ENCODE measurements around the gene CELA3B. TPM values are rescaled to one million over a fixed set of nuclear protein-coding genes. Genes with fewer than 3 reads are reported as not detected.
A peak's percentile ranks its signal among the peaks of the same experiment; 100 is the strongest.

CELA3B gene
- polyA plus RNA-seq, 1 donor (not counting 4 experiments of a cell fraction or from before 2014, with no cell fraction given) = not detected

DNA sequence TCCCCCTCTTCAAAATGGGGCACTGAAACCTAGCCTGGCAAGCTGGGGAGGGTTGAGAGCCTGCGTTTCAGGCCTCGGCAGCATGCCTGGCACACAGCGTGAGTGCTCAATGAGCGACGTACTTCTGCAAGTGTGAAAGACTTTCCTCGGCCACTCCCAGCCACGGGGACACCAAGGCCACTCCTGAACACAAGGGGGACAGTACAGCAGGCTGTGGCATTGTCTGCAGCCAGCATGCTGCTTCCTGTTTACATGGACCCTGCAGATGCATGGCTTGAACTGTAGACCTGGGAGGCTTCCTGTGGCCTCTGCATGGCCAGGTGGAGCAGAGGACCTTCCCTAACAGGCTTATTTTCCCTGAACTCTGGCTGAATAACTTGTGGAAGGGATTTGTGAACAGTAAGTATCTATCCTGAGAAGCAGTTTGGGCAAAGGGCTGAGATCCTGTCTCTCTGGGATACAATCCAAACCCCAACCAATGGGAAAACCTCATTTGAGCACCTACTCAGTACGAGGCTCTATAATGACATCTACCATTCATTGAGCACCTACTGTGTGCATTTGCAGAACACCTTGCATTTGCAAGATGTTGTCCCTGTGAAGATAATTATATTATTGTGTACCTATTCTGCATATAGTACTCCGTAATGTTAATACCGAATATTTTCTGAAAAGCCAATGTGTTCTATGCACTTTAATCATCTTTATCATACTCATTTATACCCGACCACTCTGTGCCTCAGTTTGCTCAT, 29.8 kb upstream of the CELA3B start:
- dilution Hi-C loops (cut with MboI; ENCODE audit: extremely low pct_ligation_motif_present, low sequenced_read_pairs) = no loop called here
- Histone ChIP-seq H3K9me1 (ENCODE audit: control insufficient read depth, extremely low read depth, insufficient read depth, low read length) (no peaks in the 10 kb centered on the region), H3K27ac (ENCODE audit: control insufficient read depth, insufficient read depth, low read length) (no peak overlapping the region), H3K9me3 (ENCODE audit: control insufficient read depth, low read depth, low read length) (no peaks in the 10 kb centered on the region), H3K79me2 (ENCODE audit: control insufficient read depth, insufficient read depth, low read length) (no peaks in the 10 kb centered on the region), H3K4me3 (ENCODE audit: control insufficient read depth in 2 of 3, extremely low read depth in 1 of 3, insufficient read depth in 2 of 3, low read depth in 1 of 3, low read length in 3 of 3) (no peak overlapping the region), H3K36me3 (ENCODE audit: control insufficient read depth in 2 of 2, extremely low read depth in 1 of 2, insufficient read depth in 2 of 2, low read length in 2 of 2) (no peaks in the 10 kb centered on the region), H3K9ac (ENCODE audit: control insufficient read depth, extremely low read depth, insufficient read depth, low read length) (no peak overlapping the region), H4K20me1 (ENCODE audit: control insufficient read depth, extremely low read depth, insufficient read depth, low read length) (no peaks in the 10 kb centered on the region), H3K27me3 (ENCODE audit: control insufficient read depth, extremely low read depth, insufficient read depth, low read length) (no peaks in the 10 kb centered on the region), H3K4me1 (ENCODE audit: control insufficient read depth, extremely low read depth, insufficient read depth, low read length) (peaks cover 8% of the 10 kb centered on the region), H2AFZ (ENCODE audit: control insufficient read depth, low read length) (no peak overlapping the region), H3K4me2 (ENCODE audit: control insufficient read depth, extremely low read depth, insufficient read depth, low read depth, low read length) (no peak overlapping the region)
- FAIRE-seq (peak; percentile 9), DNase-seq (ENCODE audit: low read depth, low spot score) (no peak)
- no peak for TF ChIP-seq EZH2 (IDR thresholded peaks at IDR 0.05; ENCODE audit: low read length)
- TF ChIP-seq, protein P1, sequence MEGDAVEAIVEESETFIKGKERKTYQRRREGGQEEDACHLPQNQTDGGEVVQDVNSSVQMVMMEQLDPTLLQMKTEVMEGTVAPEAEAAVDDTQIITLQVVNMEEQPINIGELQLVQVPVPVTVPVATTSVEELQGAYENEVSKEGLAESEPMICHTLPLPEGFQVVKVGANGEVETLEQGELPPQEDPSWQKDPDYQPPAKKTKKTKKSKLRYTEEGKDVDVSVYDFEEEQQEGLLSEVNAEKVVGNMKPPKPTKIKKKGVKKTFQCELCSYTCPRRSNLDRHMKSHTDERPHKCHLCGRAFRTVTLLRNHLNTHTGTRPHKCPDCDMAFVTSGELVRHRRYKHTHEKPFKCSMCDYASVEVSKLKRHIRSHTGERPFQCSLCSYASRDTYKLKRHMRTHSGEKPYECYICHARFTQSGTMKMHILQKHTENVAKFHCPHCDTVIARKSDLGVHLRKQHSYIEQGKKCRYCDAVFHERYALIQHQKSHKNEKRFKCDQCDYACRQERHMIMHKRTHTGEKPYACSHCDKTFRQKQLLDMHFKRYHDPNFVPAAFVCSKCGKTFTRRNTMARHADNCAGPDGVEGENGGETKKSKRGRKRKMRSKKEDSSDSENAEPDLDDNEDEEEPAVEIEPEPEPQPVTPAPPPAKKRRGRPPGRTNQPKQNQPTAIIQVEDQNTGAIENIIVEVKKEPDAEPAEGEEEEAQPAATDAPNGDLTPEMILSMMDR (optimal IDR thresholded peaks at IDR 0.05 in 1 of 3, IDR thresholded peaks at IDR 0.05 in 1 of 3, conservative IDR thresholded peaks at IDR 0.05 in 1 of 3; ENCODE audit: extremely low read depth in 1 of 3, insufficient read depth in 2 of 3, low read length in 3 of 3) = no peak

DNA sequence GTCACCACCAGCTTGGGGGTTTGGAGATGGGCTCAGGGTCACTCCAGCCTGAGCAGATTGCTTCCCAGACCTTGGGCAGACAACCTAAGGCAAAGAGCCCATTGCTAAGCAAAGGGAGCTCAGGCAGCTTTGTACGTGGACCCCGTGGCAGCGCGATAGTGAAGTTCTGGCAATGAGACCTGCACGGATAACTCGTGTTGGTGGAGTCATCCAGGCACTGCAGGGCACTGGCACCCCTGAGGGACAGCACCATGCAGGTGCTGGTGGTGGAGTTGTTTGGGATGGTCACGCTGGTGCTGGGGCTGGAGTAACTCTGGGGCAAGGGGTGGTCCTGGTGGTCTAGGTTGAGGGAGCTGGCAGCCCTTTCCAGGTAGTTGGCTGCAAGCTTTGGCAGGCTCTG, 26.1 kb upstream of the CELA3B start:
- no peak overlapping the region for H3K27ac ChIP-seq (ENCODE audit: control insufficient read depth, insufficient read depth, low read length)
- no peak for DNase-seq (ENCODE audit: low read depth, low spot score)
- H3K9ac ChIP-seq (ENCODE audit: control insufficient read depth, extremely low read depth, insufficient read depth, low read length) = no peak overlapping the region
- H3K9me3 ChIP-seq (ENCODE audit: control insufficient read depth, low read depth, low read length) = no peaks in the 10 kb centered on the region
- H3K4me3 ChIP-seq (ENCODE audit: control insufficient read depth in 2 of 3, extremely low read depth in 1 of 3, insufficient read depth in 2 of 3, low read depth in 1 of 3, low read length in 3 of 3) = no peak overlapping the region
- peaks cover 6% of the 10 kb centered on the region for H3K4me1 ChIP-seq (ENCODE audit: control insufficient read depth, extremely low read depth, insufficient read depth, low read length)
- no peaks in the 10 kb centered on the region for H4K20me1 ChIP-seq (ENCODE audit: control insufficient read depth, extremely low read depth, insufficient read depth, low read length)
- no peak overlapping the region for H3K4me2 ChIP-seq (ENCODE audit: control insufficient read depth, extremely low read depth, insufficient read depth, low read depth, low read length)
- H3K79me2 ChIP-seq (ENCODE audit: control insufficient read depth, insufficient read depth, low read length) = no peaks in the 10 kb centered on the region
- FAIRE-seq = no peak
- H3K36me3 ChIP-seq (ENCODE audit: control insufficient read depth in 2 of 2, extremely low read depth in 1 of 2, insufficient read depth in 2 of 2, low read length in 2 of 2) = no peaks in the 10 kb centered on the region
- H2AFZ ChIP-seq (ENCODE audit: control insufficient read depth, low read length) = no peak overlapping the region
- TF ChIP-seq EZH2 (IDR thresholded peaks at IDR 0.05; ENCODE audit: low read length) = no peak
- TF ChIP-seq, protein P1 (optimal IDR thresholded peaks at IDR 0.05 in 1 of 3, IDR thresholded peaks at IDR 0.05 in 1 of 3, conservative IDR thresholded peaks at IDR 0.05 in 1 of 3; ENCODE audit: extremely low read depth in 1 of 3, insufficient read depth in 2 of 3, low read length in 3 of 3) = no peak
- no peaks in the 10 kb centered on the region for H3K27me3 ChIP-seq (ENCODE audit: control insufficient read depth, extremely low read depth, insufficient read depth, low read length)
- dilution Hi-C loops (cut with MboI; ENCODE audit: extremely low pct_ligation_motif_present, low sequenced_read_pairs) = no loop called here
- no peaks in the 10 kb centered on the region for H3K9me1 ChIP-seq (ENCODE audit: control insufficient read depth, extremely low read depth, insufficient read depth, low read length)
